K562 (cell line): ENCODE results near the gene ZBTB48. TPM values are rescaled to one million over a fixed set of nuclear protein-coding genes. Genes with fewer than 3 reads are reported as not detected.

Experiments
- C11orf30 ChIP-seq: fragments of 450-650 bp; IDR thresholded peaks from 2 replicates; pipeline ENCODE4 v1.6.1; 2016; ENCODE audit warnings: low read depth, mild to moderate bottlenecking
- ETV5 ChIP-seq: sonication (generic); formaldehyde crosslinking; IDR thresholded peaks from 2 replicates; pipeline ENCODE4 v1.4.0; 2020; ENCODE audit warnings: low read depth, mild to moderate bottlenecking, missing genetic modification reagents
- NONO ChIP-seq, 2 experiments: fragments of 200-400 bp in 1 of 2; fragments of 450-650 bp in 1 of 2; formaldehyde crosslinking in 1 of 2; IDR thresholded peaks; 2 replicates each; pipeline ENCODE4 v1.6.1; 2017; ENCODE audit warnings: low read depth in 2 of 2, mild to moderate bottlenecking in 2 of 2, moderate library complexity in 2 of 2, low read length in 1 of 2
- TGIF2 ChIP-seq: sonication (generic); formaldehyde crosslinking; IDR thresholded peaks from 2 replicates; pipeline ENCODE4 v1.8.1; 2022; ENCODE audit warnings: mild to moderate bottlenecking, missing genetic modification reagents, moderate library complexity
- USF2 ChIP-seq: sonication (generic); formaldehyde crosslinking; IDR thresholded peaks from 2 replicates; pipeline ENCODE4 v1.5.0; 2020; ENCODE audit warnings: missing genetic modification reagents
- ZNF384 ChIP-seq: IDR thresholded peaks from 2 replicates; pipeline ENCODE4 v1.6.1; 2012; ENCODE audit warnings: low read depth, low read length, improper control_type of control experiment
- ZNF431 ChIP-seq: sonication (generic); formaldehyde crosslinking; IDR thresholded peaks from 2 replicates; pipeline ENCODE4 v1.8.0; 2022; ENCODE audit warnings: mild to moderate bottlenecking, missing genetic modification reagents
- polyA plus RNA-seq, 8 experiments: library from polyadenylated mRNA; depleted of rRNA in 4 of 8; stranded (reverse) in 5 of 8; unstranded in 3 of 8; fragments of >200 nt; fragmentation: Nextera tagmentation in 2 of 8; fragmentation: Illumina TruSeq in 1 of 8; extraction: Ambion mirVana in 2 of 8; extraction: Trizol in 1 of 8; gene quantifications; 2 replicates each; pipeline versions ENCODE4 v1.2.1 to v1.2.3, GENCODE V29; 2011 to 2014; ENCODE audit warnings: inconsistent platforms in 1 of 8, missing spikeins in 1 of 8
- total RNA-seq, 7 experiments: library from RNA; depleted of rRNA in 6 of 7; stranded (reverse); fragments of >200 nt in 6 of 7; fragmentation: Illumina TruSeq in 2 of 7; extraction: Trizol in 2 of 7; gene quantifications; 2 replicates each; pipeline versions ENCODE4 v1.2.1 to v1.2.3, GENCODE V29; 2011 to 2021; ENCODE audit warnings: low replicate concordance in 1 of 7
- TF ChIP-seq, protein P1 (sequence below): fragments of 200-400 bp; formaldehyde crosslinking; IDR thresholded peaks from 2 replicates; pipeline ENCODE4 v1.6.1; 2017; ENCODE audit warnings: mild to moderate bottlenecking, low read depth, low read length, moderate library complexity
- TF ChIP-seq, protein P2 (sequence below): fragments of 250-450 bp; sonication (Bioruptor Pico); IDR thresholded peaks from 2 replicates; pipeline ENCODE4 v1.9.0; 2021; ENCODE audit warnings: mild to moderate bottlenecking
- TF ChIP-seq, protein P3 (sequence below): fragments of 450-650 bp; IDR thresholded peaks from one replicate; pipeline ENCODE4 v1.6.1; 2018; ENCODE audit warnings: mild to moderate bottlenecking, moderate library complexity; ENCODE audit not compliant: partially characterized antibody

The ZBTB48 gene
- total and polyA plus RNA-seq, 9 of the 15 experiments (the other 6 are each of a cell fraction or from before 2014, with no cell fraction given) = 1.9 to 66.9 (median 29.5) TPM

- TF ChIP-seq ZNF384 (no peak), ZNF431 (CRISPR knock-in tag) (no peak), NONO (IDR thresholded peaks at IDR 0.05; ENCODE audit: low read depth in 2 of 2, low read length in 1 of 2) (0 out of 4 replicates have a peak, but pooled peaks of 1 of the 2 experiments have one; percentile 16), USF2 (CRISPR knock-in tag) (peak; percentile 91), C11orf30 (peak; percentile 95), TGIF2 (CRISPR knock-in tag) (0 out of 2 replicates have a peak, but pooled peaks have one; percentile 60), ETV5 (CRISPR knock-in tag) (no peak)
- TF ChIP-seq, protein P1, sequence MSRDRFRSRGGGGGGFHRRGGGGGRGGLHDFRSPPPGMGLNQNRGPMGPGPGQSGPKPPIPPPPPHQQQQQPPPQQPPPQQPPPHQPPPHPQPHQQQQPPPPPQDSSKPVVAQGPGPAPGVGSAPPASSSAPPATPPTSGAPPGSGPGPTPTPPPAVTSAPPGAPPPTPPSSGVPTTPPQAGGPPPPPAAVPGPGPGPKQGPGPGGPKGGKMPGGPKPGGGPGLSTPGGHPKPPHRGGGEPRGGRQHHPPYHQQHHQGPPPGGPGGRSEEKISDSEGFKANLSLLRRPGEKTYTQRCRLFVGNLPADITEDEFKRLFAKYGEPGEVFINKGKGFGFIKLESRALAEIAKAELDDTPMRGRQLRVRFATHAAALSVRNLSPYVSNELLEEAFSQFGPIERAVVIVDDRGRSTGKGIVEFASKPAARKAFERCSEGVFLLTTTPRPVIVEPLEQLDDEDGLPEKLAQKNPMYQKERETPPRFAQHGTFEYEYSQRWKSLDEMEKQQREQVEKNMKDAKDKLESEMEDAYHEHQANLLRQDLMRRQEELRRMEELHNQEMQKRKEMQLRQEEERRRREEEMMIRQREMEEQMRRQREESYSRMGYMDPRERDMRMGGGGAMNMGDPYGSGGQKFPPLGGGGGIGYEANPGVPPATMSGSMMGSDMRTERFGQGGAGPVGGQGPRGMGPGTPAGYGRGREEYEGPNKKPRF = no peak
- TF ChIP-seq, protein P2, sequence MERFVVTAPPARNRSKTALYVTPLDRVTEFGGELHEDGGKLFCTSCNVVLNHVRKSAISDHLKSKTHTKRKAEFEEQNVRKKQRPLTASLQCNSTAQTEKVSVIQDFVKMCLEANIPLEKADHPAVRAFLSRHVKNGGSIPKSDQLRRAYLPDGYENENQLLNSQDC (CRISPR knock-in tag) = no peak
- TF ChIP-seq, protein P3, sequence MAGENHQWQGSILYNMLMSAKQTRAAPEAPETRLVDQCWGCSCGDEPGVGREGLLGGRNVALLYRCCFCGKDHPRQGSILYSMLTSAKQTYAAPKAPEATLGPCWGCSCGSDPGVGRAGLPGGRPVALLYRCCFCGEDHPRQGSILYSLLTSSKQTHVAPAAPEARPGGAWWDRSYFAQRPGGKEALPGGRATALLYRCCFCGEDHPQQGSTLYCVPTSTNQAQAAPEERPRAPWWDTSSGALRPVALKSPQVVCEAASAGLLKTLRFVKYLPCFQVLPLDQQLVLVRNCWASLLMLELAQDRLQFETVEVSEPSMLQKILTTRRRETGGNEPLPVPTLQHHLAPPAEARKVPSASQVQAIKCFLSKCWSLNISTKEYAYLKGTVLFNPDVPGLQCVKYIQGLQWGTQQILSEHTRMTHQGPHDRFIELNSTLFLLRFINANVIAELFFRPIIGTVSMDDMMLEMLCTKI = no peak
Observed at GRCh38 chr1:6601049-6601922, 21.5 kb downstream of the ZBTB48 start (continued).
